ENCODE measurements around the gene TTLL11.

TTLL11 gene

GRCh38 chr9:122092611-122093506 lies at the start of gene TTLL11:
TSS of gene TTLL11 (minus strand) at chr9:122093308. CDS start at chr9:122093148, 160 bp downstream.
- DNase-seq, result peak; percentile 62

GRCh38 chr9:122141671-122142070 lies 48.6 kb upstream of the TTLL11 start:
- DNase-seq, result no peak

GRCh38 chr9:122140368-122141193 lies 47.5 kb upstream of the TTLL11 start:
- no peak for DNase-seq

- DNase-seq, result no peak
Observed at GRCh38 chr9:122138560-122139268, 45.6 kb upstream of the TTLL11 start.

GRCh38 chr9:122135529-122135859 lies 42.4 kb upstream of the TTLL11 start:
- DNase-seq, result no peak

- no peak for DNase-seq
Observed at GRCh38 chr9:122134822-122135528, 41.9 kb upstream of the TTLL11 start.

GRCh38 chr9:122133984-122134535 lies 41.0 kb upstream of the TTLL11 start:
- DNase-seq, result no peak

- no peak for DNase-seq
Observed at GRCh38 chr9:122133263-122133983, 40.3 kb upstream of the TTLL11 start.

- no peak for DNase-seq
Observed at GRCh38 chr9:122132539-122132938, 39.4 kb upstream of the TTLL11 start.

- DNase-seq, result no peak
Observed at GRCh38 chr9:122131401-122132001, 38.4 kb upstream of the TTLL11 start.

GRCh38 chr9:122130837-122131236 lies 37.7 kb upstream of the TTLL11 start:
- no peak for DNase-seq

GRCh38 chr9:122129969-122130368 lies 36.9 kb upstream of the TTLL11 start:
- no peak for DNase-seq

GRCh38 chr9:122128969-122129343 lies 35.8 kb upstream of the TTLL11 start:
- no peak for DNase-seq

GRCh38 chr9:122128007-122128968 lies 35.2 kb upstream of the TTLL11 start:
- DNase-seq, result no peak

GRCh38 chr9:122127396-122127798 lies 34.3 kb upstream of the TTLL11 start:
- no peak for DNase-seq

GRCh38 chr9:122126331-122127261 lies 33.5 kb upstream of the TTLL11 start:
- DNase-seq, result no peak

GRCh38 chr9:122125509-122126330 lies 32.6 kb upstream of the TTLL11 start:
- no peak for DNase-seq

- peak; percentile 23 for DNase-seq
Observed at GRCh38 chr9:122125158-122125508, 32.0 kb upstream of the TTLL11 start.

All from DMS 273 treated with DMSO at 0.1 percent for 48 hours (cell line).